GM10248 (cell line): Measurements from ENCODE around the gene SLC49A3.

Experiments
- CTCF ChIA-PET: fragments of 300-600 bp; sonication (Branson Sonifier 250); formaldehyde crosslinking; extraction: SDS; loops from one replicate; lab custom pipeline; 2021; ENCODE audit warnings: antibody characterized with exemption; lab: Yijun Ruan, JAX
- POLR2A ChIA-PET: fragments of 350-650 bp; sonication (Branson Sonifier 250); formaldehyde crosslinking; extraction: SDS; loops from one replicate; lab custom pipeline; 2020; ENCODE audit warnings: antibody characterized with exemption; lab: Yijun Ruan, JAX
- DNase-seq: peaks from one replicate; pipeline ENCODE4 v3.0.0; 2012; ENCODE audit errors: extremely low spot score
- TF ChIP-seq, protein P1 (sequence below): IDR thresholded peaks from 2 replicates; pipeline ENCODE4 v1.5.1; 2012; ENCODE audit warnings: mild to moderate bottlenecking, low read depth; ENCODE audit errors: extremely low read depth, missing control alignments, control extremely low read depth

SLC49A3 gene

GRCh38 chr4:653831-654502 is 35.0 kb downstream of the SLC49A3 start:
- TF ChIP-seq, protein P1, sequence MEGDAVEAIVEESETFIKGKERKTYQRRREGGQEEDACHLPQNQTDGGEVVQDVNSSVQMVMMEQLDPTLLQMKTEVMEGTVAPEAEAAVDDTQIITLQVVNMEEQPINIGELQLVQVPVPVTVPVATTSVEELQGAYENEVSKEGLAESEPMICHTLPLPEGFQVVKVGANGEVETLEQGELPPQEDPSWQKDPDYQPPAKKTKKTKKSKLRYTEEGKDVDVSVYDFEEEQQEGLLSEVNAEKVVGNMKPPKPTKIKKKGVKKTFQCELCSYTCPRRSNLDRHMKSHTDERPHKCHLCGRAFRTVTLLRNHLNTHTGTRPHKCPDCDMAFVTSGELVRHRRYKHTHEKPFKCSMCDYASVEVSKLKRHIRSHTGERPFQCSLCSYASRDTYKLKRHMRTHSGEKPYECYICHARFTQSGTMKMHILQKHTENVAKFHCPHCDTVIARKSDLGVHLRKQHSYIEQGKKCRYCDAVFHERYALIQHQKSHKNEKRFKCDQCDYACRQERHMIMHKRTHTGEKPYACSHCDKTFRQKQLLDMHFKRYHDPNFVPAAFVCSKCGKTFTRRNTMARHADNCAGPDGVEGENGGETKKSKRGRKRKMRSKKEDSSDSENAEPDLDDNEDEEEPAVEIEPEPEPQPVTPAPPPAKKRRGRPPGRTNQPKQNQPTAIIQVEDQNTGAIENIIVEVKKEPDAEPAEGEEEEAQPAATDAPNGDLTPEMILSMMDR = no peak
- no peak for DNase-seq
- CTCF ChIA-PET = no interaction called here
- POLR2A ChIA-PET = no interaction called here

- DNase-seq = no peak
- ChIA-PET CTCF (interaction anchor here (1.7 kb wide), 1 partner anchor 11 kb away, joined by 5 read pairs; no protein-coding TSS in a partner anchor), POLR2A (no interaction called here)
- TF ChIP-seq, protein P1 = no peak
Measured at GRCh38 chr4:653080-653821, 35.7 kb downstream of the SLC49A3 start.

GRCh38 chr4:651884-652642 is 36.9 kb downstream of the SLC49A3 start:
- ChIA-PET POLR2A (no interaction called here), CTCF (interaction anchor here (1.7 kb wide), 1 partner anchor 12 kb away, joined by 5 read pairs; no protein-coding TSS in a partner anchor)
- TF ChIP-seq, protein P1 = no peak
- DNase-seq = no peak

DNA sequence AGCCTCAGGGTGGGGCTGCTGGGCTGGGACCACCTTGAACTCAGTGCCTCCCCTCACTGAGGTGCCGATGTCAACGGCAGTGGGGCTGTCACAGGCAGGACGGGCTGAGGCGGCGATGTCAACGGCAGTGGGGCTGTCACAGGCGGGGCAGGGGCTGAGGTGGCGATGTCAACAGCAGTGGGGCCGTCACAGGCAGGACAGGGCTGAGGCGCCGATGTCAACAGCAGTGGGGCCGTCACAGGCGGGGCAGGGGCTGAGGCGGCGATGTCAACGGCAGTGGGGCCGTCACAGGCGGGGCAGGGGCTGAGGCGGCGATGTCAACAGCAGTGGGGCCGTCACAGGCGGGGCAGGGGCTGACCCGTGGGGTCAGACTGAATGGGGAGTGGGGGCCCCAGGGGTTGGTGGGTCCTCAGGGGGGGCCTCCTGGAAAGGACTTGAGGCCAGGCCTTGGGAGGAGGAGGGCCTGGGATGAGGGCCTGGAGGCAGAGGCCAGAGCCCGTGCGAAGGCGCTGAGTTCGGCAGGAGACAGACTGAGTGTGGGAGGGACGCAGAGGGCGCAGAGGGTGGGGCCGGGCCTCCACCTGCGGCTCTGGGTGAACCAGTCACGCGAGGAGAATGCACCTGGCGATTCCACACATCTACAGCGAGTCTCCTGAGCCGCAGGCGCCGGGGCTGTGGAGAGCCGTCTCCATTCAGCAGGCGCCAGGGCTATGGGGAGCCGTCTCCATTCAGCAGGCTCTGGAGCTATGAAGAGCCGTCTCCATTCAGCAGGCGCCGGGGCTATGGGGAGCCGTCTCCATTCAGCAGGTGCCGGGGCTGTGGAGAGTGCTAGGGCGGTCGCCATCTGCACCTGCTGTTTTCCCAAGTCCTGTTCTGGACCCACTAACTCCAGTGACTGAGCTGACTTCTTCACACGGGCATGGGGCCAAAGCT is 37.7 kb downstream of the SLC49A3 start:
- ChIA-PET POLR2A (no interaction called here), CTCF (interaction anchor here (1.7 kb wide), 1 partner anchor 13 kb away, joined by 5 read pairs; no protein-coding TSS in a partner anchor)
- TF ChIP-seq, protein P1 = no peak
- no peak for DNase-seq

- DNase-seq = no peak
- CTCF ChIA-PET = no interaction called here
- POLR2A ChIA-PET = no interaction called here
- TF ChIP-seq, protein P1 = no peak
Measured at GRCh38 chr4:650461-650860, 38.5 kb downstream of the SLC49A3 start.
